HCT116 (cell line): ENCODE measurements around the gene PLEKHG1. TPM values are rescaled to one million over a fixed set of nuclear protein-coding genes. Genes with fewer than 3 reads are reported as not detected.

Experiments used
- ATAC-seq: fragments of 200-7000 bp; cut with Tn5 transposase; 2 replicates; pipeline ENCODE4 v1.9.1; 2020; ENCODE audit warnings: mild to moderate bottlenecking, moderate library complexity
- BruUV-seq: library from RNA; stranded (reverse); fragments of 400-500 nt; replicated peaks from 2 replicates; lab custom pipeline; 2021; lab: Mats Ljungman, UMichigan
- CTCF ChIA-PET: fragments of 300-600 bp; sonication (Branson Sonifier 250); formaldehyde crosslinking; loops from one replicate; lab custom pipeline; 2021; ENCODE audit warnings: antibody characterized with exemption; lab: Charles Lee
- POLR2A ChIA-PET: fragments of 300-600, 350-600 bp; sonication (Branson Sonifier 250); formaldehyde crosslinking; loops from one replicate; lab custom pipeline; 2021; ENCODE audit warnings: antibody characterized with exemption; lab: Charles Lee
- RAD21 ChIA-PET, 2 experiments: fragments of 300-600 bp; sonication (Branson Sonifier 250); formaldehyde crosslinking; loops; one replicate each; lab custom pipeline; 2023; ENCODE audit warnings: low total read pairs in 2 of 2; ENCODE audit not compliant: uncharacterized antibody in 2 of 2, unreplicated experiment in 2 of 2, low non-redundant PET in 1 of 2; lab: Charles Lee
- DNase-seq: peaks from one replicate; pipeline ENCODE4 v3.0.0-alpha.2; 2010; ENCODE audit warnings: low read depth, low spot score
- H2AFZ ChIP-seq: fragments of 200-600 bp; shearing (Covaris generic), sonication (generic); 2 replicates; pipeline ENCODE4 v1.6.1; 2017; ENCODE audit warnings: low read depth, mixed run types, mixed read lengths, antibody characterized with exemption, low read length; ENCODE audit not compliant: poor library complexity, severe bottlenecking
- H3K27ac ChIP-seq: 2 replicates; pipeline ENCODE4 v1.5.1; 2012; ENCODE audit warnings: low read depth, low read length
- H3K27me3 ChIP-seq: fragments of 200-600 bp; sonication (generic); 2 replicates; pipeline ENCODE4 v1.6.1; 2016; ENCODE audit warnings: mixed run types, low read length, mixed read lengths; ENCODE audit not compliant: insufficient read depth
- H3K36me3 ChIP-seq, 2 experiments: fragments of 200-500 bp in 1 of 2; fragments of 200-600 bp in 1 of 2; sonication (Bioruptor generic) in 1 of 2; sonication (generic) in 1 of 2; 2 replicates each; pipeline versions ENCODE4 v1.5.1 to v1.6.1; 2014 to 2016; ENCODE audit warnings: low read length in 2 of 2, inconsistent platforms in 1 of 2, mixed read lengths in 1 of 2, mixed run types in 1 of 2; ENCODE audit not compliant: insufficient read depth in 2 of 2, control insufficient read depth in 1 of 2
- H3K4me1 ChIP-seq, 2 experiments: fragments of 200-600 bp in 1 of 2; sonication (generic) in 1 of 2; 2 replicates each; pipeline versions ENCODE4 v1.5.1 to v1.6.1; 2012 to 2017; ENCODE audit warnings: low read length in 2 of 2, inconsistent platforms in 1 of 2, mild to moderate bottlenecking in 1 of 2, mixed read lengths in 1 of 2, mixed run types in 1 of 2, moderate library complexity in 1 of 2; ENCODE audit not compliant: insufficient read depth in 2 of 2, control insufficient read depth in 1 of 2
- H3K4me2 ChIP-seq: fragments of 200-600 bp; sonication (generic); 2 replicates; pipeline ENCODE4 v1.6.1; 2017; ENCODE audit warnings: mixed run types, low read length, mixed read lengths
- H3K4me3 ChIP-seq, 2 experiments: fragments of 200-600 bp in 1 of 2; sonication (generic) in 1 of 2; replicated peaks in 1 of 2; 2 replicates each; pipeline ENCODE4 v1.5.1; 2011 to 2016; ENCODE audit warnings: low read length in 2 of 2, control low read depth in 1 of 2, low read depth in 1 of 2, mild to moderate bottlenecking in 1 of 2, mixed read lengths in 1 of 2, mixed run types in 1 of 2
- H3K79me2 ChIP-seq: fragments of 200-600 bp; sonication (generic); 2 replicates; pipeline ENCODE4 v1.6.1; 2017; ENCODE audit warnings: mild to moderate bottlenecking, mixed run types, low read length, moderate library complexity, mixed read lengths; ENCODE audit not compliant: insufficient read depth
- H3K9ac ChIP-seq: fragments of 200-600 bp; sonication (generic); 2 replicates; pipeline ENCODE4 v1.6.1; 2016; ENCODE audit warnings: low read length, mixed read lengths
- H3K9me2 ChIP-seq: fragments of 200-600 bp; sonication (generic), shearing (Covaris generic); 2 replicates; pipeline ENCODE4 v1.6.1; 2017; ENCODE audit warnings: mixed run types, mild to moderate bottlenecking, moderate library complexity; ENCODE audit not compliant: insufficient read depth
- H3K9me3 ChIP-seq, 2 experiments: fragments of 200-500 bp in 1 of 2; fragments of 200-600 bp in 1 of 2; sonication (Bioruptor generic) in 1 of 2; sonication (generic) in 1 of 2; 2 replicates each; pipeline ENCODE4 v1.6.1; 2014 to 2017; ENCODE audit warnings: low read length in 2 of 2, mixed read lengths in 2 of 2, inconsistent platforms in 1 of 2, low read depth in 1 of 2, mild to moderate bottlenecking in 1 of 2, mixed run types in 1 of 2, moderate library complexity in 1 of 2; ENCODE audit not compliant: control insufficient read depth in 1 of 2, insufficient read depth in 1 of 2
- H4K20me1 ChIP-seq: fragments of 200-600 bp; sonication (generic), shearing (Covaris generic); 2 replicates; pipeline ENCODE4 v1.6.1; 2017; ENCODE audit warnings: mixed run types, mild to moderate bottlenecking, moderate library complexity; ENCODE audit not compliant: insufficient read depth
- CBX3 ChIP-seq: IDR thresholded peaks from 2 replicates; pipeline ENCODE4 v1.6.1; 2012; ENCODE audit warnings: low read depth
- ELF1 ChIP-seq: IDR thresholded peaks from 2 replicates; pipeline ENCODE4 v1.6.1; 2012; ENCODE audit warnings: low read depth, borderline replicate concordance
- FOSL1 ChIP-seq: IDR thresholded peaks from 2 replicates; pipeline ENCODE4 v1.6.1; 2012; ENCODE audit warnings: low read depth
- SIN3A ChIP-seq: IDR thresholded peaks from 2 replicates; pipeline ENCODE4 v1.6.1; 2012; ENCODE audit warnings: low read depth
- intact Hi-C: fragments of 100-400 bp; cut with micrococcal nuclease; formaldehyde crosslinking; loops from 2 replicates; pipeline ENCODE4 v1.10.0; 2022
- total RNA-seq: library from RNA; stranded (reverse); gene quantifications from one replicate; pipeline ENCODE4 v1.2.1, GENCODE V29; 2021; ENCODE audit not compliant: unreplicated experiment

The PLEKHG1 gene
- total RNA-seq, 1 experiment from 2014 or later = 10.4 TPM

DNA sequence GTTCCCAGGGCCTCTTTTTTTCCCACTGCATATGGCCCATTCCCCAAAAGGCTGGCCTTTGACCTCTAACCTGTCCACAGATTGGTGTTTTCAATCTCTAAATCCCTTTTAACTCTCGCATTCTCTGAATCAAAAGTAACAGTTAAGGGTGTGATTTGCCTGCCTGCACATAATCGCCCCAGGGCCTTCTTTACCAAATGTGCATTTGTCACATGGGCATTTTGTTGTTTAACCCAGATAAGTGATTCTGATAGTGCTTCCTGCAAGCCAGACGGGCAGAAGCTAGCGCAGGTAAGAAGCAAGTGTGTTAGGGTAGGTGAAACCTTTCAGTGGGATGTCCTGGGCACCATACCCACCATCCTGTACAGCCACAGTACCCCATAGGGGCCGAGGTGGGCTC lies 49.4 kb upstream of the PLEKHG1 start:
- H3K4me1 ChIP-seq = no peaks in the 10 kb centered on the region
- TF ChIP-seq CBX3 (no peak), FOSL1 (no peak), SIN3A (no peak)
- no peaks in the 10 kb centered on the region for H3K9me3 ChIP-seq
- no peak overlapping the region for H2AFZ ChIP-seq
- H3K4me3 ChIP-seq = no peak overlapping the region
- BruUV-seq = no TSS peak
- ChIA-PET POLR2A (no interaction called here), CTCF (no interaction called here), RAD21 (no interaction called here)
- H3K79me2 ChIP-seq = no peaks in the 10 kb centered on the region
- H3K27ac ChIP-seq = no peak overlapping the region
- ATAC-seq = no peak
- H3K9me2 ChIP-seq = no peaks in the 10 kb centered on the region
- no peak overlapping the region for H3K9ac ChIP-seq
- no peak for DNase-seq
- intact Hi-C loops = no loop called here
- H3K4me2 ChIP-seq = no peak overlapping the region
- no peaks in the 10 kb centered on the region for H3K36me3 ChIP-seq
- H3K27me3 ChIP-seq = no peaks in the 10 kb centered on the region
- H4K20me1 ChIP-seq = no peaks in the 10 kb centered on the region

DNA sequence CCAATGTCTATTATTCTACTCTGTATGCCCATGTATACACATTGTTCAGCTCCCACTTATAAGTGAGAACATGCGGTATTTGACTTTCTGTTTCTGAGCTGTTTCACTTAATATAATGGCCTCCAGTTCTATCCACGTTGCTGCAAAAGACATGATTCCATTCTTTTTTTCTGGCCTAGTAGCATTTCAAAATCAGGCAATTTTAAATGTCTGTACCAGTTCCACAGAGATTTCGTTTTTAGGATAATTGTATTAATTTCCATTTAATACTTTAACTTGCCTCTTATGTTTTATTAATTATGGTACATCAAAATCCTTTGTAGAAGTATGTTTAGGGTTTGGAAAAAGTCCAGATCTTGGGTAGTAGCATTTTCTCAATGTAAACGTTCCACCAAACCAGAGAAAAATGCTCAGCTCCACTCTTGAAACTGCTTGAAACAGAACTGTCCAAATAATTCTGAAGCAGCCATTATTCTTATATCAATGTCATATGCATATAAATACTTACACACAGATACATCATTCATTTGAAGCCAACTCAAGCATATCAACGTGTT lies 42.6 kb upstream of the PLEKHG1 start:
- no peak overlapping the region for H3K4me3 ChIP-seq
- no peaks in the 10 kb centered on the region for H3K4me1 ChIP-seq
- POLR2A ChIA-PET = no interaction called here
- no peak overlapping the region for H2AFZ ChIP-seq
- no peaks in the 10 kb centered on the region for H3K27me3 ChIP-seq
- H3K27ac ChIP-seq = no peak overlapping the region
- TF ChIP-seq ELF1 = no peak
- no peak for TF ChIP-seq SIN3A
- CTCF ChIA-PET = no interaction called here
- no peaks in the 10 kb centered on the region for H3K9me2 ChIP-seq
- BruUV-seq = no TSS peak
- intact Hi-C loops = no loop called here
- RAD21 ChIA-PET = no interaction called here
- H3K9me3 ChIP-seq = no peaks in the 10 kb centered on the region
- no peak overlapping the region for H3K9ac ChIP-seq
- no peaks in the 10 kb centered on the region for H4K20me1 ChIP-seq
- no peak for DNase-seq
- no peak overlapping the region for H3K4me2 ChIP-seq
- ATAC-seq = no peak
- no peaks in the 10 kb centered on the region for H3K79me2 ChIP-seq
- no peaks in the 10 kb centered on the region for H3K36me3 ChIP-seq
